Ishikawa (cell line): Measurements from ENCODE around the gene THADA.

ENCODE experiments used
- CEBPB ChIP-seq: IDR thresholded peaks from 2 replicates; pipeline ENCODE4 v1.6.1; 2012
- CREB1 ChIP-seq: IDR thresholded peaks from 2 replicates; pipeline ENCODE4 v1.6.1; 2012; ENCODE audit warnings: low read depth
- EGR1 ChIP-seq: IDR thresholded peaks from 2 replicates; pipeline ENCODE4 v1.6.1; 2012
- EP300 ChIP-seq: IDR thresholded peaks from 2 replicates; pipeline ENCODE4 v1.6.1; 2012; ENCODE audit warnings: borderline replicate concordance
- FOXM1 ChIP-seq: IDR thresholded peaks from 2 replicates; pipeline ENCODE4 v1.6.1; 2012; ENCODE audit warnings: low read depth, borderline replicate concordance
- NFIC ChIP-seq: IDR thresholded peaks from 2 replicates; pipeline ENCODE4 v1.6.1; 2012
- RAD21 ChIP-seq: IDR thresholded peaks from 2 replicates; pipeline ENCODE4 v1.6.1; 2012; ENCODE audit warnings: low read depth
- TAF1 ChIP-seq: IDR thresholded peaks from 2 replicates; pipeline ENCODE4 v1.6.1; 2012; ENCODE audit warnings: low read depth, mild to moderate bottlenecking
- TEAD4 ChIP-seq: IDR thresholded peaks from 2 replicates; pipeline ENCODE4 v1.6.1; 2012
- YY1 ChIP-seq: IDR thresholded peaks from 2 replicates; pipeline ENCODE4 v1.6.1; 2012; ENCODE audit warnings: low read depth
- TF ChIP-seq, protein P1 (sequence below): IDR thresholded peaks from 2 replicates; pipeline ENCODE4 v1.6.1; 2012
- TF ChIP-seq, protein P2 (sequence below): IDR thresholded peaks from 2 replicates; pipeline ENCODE4 v1.6.1; 2012
- TF ChIP-seq, protein P3 (sequence below): IDR thresholded peaks from 2 replicates; pipeline ENCODE4 v1.6.1; 2012; ENCODE audit warnings: low read depth, mild to moderate bottlenecking

DNA sequence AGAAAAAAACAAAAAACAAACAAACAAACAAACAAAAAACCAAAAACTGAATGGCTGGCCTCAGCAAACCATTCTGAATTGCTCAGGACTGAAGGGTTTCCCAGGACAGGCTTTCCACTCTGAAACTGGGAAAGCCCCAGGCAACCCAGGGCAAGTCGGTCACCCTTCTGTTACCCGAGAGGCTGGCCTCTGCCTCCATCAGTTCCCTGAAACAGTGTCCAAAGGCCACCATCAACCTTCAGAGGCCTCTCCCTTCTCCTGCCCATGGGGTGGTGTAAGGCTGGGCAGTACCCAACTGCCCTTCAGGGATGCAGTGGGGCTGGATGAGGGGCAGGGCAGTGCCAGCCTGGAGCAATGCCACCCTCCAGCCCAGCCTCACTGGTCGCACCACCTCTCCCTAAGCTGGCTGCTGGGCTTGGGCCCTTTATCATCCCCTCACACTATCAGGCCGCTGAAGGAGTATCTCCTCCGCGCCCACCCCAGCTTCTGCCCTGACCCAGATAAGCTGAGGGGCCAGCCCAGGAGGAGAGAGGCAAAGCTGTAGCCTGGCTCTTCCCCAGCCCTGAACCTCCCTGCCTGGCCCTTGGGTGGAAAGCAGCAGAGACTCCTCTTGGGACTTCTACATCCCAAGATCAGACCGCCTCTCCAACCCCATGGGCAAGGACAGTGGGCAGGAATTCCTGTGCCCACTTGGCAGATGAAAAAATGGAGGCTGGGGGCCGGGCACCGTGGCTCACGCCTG lies 405.4 kb downstream of the THADA start:
- TF ChIP-seq TAF1, result no peak
- TF ChIP-seq, protein P1, sequence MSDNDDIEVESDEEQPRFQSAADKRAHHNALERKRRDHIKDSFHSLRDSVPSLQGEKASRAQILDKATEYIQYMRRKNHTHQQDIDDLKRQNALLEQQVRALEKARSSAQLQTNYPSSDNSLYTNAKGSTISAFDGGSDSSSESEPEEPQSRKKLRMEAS, result no peak
- TF ChIP-seq RAD21, result no peak
- TF ChIP-seq, protein P2, sequence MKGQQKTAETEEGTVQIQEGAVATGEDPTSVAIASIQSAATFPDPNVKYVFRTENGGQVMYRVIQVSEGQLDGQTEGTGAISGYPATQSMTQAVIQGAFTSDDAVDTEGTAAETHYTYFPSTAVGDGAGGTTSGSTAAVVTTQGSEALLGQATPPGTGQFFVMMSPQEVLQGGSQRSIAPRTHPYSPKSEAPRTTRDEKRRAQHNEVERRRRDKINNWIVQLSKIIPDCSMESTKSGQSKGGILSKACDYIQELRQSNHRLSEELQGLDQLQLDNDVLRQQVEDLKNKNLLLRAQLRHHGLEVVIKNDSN, result no peak
- TF ChIP-seq, protein P3, sequence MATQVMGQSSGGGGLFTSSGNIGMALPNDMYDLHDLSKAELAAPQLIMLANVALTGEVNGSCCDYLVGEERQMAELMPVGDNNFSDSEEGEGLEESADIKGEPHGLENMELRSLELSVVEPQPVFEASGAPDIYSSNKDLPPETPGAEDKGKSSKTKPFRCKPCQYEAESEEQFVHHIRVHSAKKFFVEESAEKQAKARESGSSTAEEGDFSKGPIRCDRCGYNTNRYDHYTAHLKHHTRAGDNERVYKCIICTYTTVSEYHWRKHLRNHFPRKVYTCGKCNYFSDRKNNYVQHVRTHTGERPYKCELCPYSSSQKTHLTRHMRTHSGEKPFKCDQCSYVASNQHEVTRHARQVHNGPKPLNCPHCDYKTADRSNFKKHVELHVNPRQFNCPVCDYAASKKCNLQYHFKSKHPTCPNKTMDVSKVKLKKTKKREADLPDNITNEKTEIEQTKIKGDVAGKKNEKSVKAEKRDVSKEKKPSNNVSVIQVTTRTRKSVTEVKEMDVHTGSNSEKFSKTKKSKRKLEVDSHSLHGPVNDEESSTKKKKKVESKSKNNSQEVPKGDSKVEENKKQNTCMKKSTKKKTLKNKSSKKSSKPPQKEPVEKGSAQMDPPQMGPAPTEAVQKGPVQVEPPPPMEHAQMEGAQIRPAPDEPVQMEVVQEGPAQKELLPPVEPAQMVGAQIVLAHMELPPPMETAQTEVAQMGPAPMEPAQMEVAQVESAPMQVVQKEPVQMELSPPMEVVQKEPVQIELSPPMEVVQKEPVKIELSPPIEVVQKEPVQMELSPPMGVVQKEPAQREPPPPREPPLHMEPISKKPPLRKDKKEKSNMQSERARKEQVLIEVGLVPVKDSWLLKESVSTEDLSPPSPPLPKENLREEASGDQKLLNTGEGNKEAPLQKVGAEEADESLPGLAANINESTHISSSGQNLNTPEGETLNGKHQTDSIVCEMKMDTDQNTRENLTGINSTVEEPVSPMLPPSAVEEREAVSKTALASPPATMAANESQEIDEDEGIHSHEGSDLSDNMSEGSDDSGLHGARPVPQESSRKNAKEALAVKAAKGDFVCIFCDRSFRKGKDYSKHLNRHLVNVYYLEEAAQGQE, result no peak
- TF ChIP-seq NFIC, result no peak
- TF ChIP-seq CEBPB, result no peak
- TF ChIP-seq CREB1, result no peak
- TF ChIP-seq EP300, result no peak
- no peak for TF ChIP-seq FOXM1
- TF ChIP-seq YY1, result no peak
- TF ChIP-seq TEAD4, result no peak
- no peak for TF ChIP-seq EGR1
